Fibroblast of peridontal ligament (primary cell): Measurements from ENCODE around the gene HLCS.
A peak's percentile ranks its signal among the peaks of the same experiment; 100 is the strongest.

Source experiments
- DNase-seq: peaks from one replicate; pipeline ENCODE4 v3.0.0-alpha.2; 2010; ENCODE audit errors: extremely low read depth

The HLCS gene

GRCh38 chr21:36915696-36916245 is 50.7 kb downstream of the HLCS start:
- no peak for DNase-seq

DNA sequence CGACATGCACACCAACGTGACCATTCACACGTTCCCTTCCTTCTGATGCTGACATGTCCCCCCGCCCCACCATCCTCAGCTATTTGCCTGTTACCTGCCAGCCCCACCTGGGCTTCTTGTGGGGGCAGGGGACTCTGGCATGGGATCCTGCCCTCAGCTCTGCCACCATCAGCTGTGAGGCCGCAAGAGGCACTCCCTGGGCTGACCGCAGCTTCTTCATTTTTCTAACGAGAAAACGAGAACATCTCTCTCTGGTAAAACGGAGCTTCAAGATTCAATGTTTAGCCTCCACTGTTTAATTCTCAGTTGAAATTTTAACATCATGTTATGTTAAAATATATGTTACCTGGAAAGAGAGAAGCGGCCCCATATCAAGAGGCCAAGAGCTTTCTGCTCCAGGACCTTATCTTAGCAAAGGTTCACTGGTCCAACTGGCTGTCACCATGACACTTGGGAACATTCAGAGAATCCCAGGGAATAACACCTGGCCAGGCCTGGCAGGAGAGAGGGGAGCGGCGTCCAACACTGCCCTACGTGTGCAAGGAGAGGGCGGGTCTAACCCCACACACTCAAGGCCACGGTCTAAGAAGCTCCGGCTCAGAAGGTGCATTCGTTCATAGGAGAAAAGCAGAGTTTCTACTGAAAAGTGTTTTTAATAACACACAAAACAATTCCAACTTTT is 51.3 kb downstream of the HLCS start:
- DNase-seq = no peak

DNA sequence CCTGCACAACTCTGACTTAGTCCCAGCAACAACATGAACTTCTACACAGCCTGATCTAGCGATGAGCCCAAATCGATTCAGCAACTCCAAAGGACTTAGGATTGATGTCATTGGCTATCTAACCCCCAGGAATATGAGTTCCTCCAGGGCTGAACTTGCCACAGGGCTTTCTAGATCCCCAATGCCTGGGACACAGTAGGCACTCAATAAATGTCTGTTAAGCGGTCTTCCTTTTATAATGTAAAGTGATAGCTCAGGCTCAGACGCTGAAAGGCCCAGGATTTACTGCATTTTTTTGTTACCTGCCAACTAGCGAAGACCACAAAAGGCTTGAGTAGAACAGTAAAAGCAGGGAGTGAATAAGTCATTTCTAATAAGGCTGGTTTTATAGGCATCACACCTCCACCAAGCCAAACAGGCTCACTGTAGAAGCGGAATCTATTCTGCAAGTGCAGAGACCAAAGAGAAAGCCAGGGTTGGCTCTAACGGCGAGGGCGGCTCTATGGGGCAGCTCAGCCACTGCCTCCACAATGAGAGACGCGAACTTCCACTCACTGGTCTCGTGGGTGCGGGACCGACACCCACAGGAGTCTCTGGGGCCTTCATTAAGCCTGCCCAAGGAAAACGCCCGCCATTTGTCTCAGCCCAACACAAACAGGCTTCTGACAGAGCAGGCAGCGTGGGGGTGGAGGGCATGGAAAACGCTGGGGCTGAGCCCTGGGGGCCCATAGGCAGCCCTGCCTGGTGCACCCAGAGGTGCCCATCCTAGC is 52.0 kb downstream of the HLCS start:
- DNase-seq = no peak

DNA sequence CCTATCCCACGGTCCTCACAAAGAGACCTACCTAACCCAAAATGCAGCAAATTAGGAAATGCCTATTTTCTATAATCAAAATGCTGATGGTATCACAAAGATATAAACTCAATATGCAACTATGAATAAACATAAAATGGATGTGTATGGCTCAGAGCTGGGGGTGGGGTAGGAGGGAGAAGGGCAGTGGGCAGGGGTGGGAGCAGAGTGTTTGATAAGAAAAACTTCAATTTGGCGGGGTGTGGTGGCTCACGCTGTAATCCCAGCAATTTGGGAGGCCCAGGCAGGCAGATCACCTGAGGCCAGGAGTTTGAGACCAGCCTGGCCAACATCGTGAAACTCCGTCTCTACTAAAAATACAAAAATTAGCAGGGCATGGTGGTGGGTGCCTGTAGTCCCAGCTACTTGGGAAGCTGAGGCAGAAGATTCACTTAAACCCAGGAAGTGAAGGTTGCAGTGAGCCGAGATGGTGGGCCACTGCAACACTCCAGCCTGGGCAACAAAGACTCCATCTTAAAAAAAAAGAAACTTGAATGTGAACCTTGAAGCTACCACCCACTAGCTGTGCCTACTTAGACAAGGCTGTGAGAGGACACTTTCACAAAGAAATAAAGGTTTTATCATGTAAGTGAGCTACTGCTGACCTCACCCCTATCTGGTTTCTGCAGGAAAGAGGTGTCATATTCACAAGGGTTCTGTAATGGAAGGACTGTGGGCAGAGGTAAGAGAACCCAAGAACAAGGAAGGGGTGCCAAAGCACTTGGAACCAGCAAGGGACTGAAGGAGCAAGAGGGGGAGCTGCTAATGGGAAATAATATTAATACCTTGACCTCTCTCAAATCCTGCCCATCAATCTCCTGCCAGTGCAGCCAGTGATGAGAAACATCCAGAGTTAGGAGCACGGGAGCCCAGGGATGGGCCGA is 53.0 kb downstream of the HLCS start:
- no peak for DNase-seq

DNA sequence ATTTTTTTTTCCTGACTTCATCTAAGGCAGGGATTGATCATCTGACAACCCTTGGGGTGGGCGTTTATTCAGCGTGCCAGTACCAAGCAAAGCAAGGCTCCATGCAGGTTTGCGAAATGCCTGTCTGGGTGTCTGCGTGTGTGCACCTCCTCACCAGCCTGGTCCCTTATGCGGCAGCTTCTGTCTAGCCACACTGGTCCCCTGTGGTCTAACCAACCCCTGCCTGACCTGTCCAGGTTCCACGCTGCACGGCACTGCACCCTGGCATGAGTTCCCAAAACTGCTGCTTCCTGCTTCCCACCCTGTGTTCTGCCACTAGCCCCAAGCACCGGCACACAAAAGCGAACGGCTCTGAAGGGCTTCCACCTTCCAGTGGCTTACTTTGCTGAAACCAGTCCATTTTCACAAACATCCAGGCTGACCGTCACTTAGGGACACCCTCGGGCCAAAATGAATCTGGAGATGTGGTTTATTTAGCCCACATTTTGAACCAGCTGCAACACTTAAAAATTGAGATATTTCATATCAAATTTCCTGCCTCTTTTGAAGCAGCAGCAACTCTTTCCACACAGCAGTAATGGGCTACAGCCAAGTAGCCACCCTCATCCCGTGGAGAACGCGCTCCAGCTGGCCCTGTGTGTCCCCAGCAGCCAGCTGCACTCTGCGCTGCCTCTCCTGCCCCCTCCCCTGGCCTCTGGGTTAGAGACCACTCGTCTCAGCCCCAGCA is 55.7 kb downstream of the HLCS start:
- peak; percentile 71 for DNase-seq

- DNase-seq = peak; percentile 99
Observed at GRCh38 chr21:36909901-36910561, 56.4 kb downstream of the HLCS start.

DNA sequence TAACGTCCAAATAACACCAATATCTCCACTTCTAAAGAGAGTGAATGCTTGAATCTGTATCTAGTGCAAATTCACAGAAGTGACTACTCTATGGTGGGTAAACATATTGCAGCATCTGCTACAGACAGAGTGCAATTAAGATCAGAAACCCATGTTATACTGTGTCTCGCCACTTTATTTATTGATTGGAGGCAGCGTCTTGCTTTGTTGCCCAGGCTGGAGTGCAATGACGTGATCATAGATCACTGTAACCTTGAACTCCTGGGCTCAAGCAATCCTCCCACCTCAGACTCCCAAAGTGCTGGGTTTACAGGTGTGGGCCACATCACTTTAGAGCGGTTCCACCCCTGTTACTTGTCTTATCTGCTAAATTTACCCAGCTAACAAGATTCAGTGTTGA is 57.0 kb downstream of the HLCS start:
- peak; percentile 13 for DNase-seq

- DNase-seq = peak; percentile 49
Observed at GRCh38 chr21:36908260-36908908, 58.1 kb downstream of the HLCS start.

DNA sequence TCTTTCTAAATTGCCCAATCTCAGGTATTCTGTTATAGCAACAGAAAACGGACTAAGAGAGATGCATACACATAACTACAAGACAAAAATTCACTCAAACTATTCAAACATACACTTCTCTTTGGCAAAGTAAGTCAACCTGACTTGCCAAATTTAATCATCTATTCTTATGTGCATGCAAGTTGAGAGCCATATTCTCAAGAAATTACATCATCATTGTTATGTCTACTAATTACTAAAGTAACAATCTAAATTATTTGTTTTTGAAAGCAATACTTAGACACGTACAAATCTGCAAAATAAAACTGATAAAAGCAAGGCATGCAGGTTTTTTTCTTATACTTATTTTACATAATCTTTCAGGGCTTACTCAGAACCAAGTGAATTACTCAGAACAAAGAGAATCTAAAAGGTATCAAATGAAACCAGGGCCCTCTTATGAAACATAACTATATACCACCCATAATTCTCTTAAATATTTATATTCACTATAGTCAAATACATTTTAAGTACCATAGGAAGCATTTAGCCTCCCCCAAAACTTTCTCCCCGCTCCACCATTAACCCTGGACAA is 62.3 kb downstream of the HLCS start:
- DNase-seq = no peak

- DNase-seq = no peak
Observed at GRCh38 chr21:36902793-36903192, 63.7 kb downstream of the HLCS start.

GRCh38 chr21:36902331-36902730 is 64.1 kb downstream of the HLCS start:
- DNase-seq = no peak

GRCh38 chr21:36901575-36901974 is 64.9 kb downstream of the HLCS start:
- no peak for DNase-seq

DNA sequence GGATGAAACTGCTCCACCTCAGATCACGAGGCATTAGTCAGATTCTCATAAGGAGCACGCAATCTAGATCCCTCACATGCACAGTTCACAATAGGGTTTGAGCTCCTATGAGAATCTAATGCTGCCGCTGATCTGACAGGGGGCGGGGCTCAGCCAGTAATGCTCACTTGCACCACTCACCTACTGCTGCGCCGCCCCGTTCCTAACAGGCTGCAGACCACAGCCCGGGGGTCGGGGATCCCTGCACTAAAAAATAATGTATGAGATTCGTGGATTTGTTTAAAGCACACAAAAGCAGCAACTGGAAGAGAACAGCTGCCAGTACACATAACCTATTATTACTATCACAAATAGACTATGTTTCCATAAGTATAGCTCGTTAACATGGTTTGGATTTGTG is 72.9 kb downstream of the HLCS start:
- no peak for DNase-seq

- DNase-seq = no peak
Observed at GRCh38 chr21:36892201-36892600, 74.3 kb downstream of the HLCS start.

GRCh38 chr21:36891692-36892091 is 74.8 kb downstream of the HLCS start:
- no peak for DNase-seq

DNA sequence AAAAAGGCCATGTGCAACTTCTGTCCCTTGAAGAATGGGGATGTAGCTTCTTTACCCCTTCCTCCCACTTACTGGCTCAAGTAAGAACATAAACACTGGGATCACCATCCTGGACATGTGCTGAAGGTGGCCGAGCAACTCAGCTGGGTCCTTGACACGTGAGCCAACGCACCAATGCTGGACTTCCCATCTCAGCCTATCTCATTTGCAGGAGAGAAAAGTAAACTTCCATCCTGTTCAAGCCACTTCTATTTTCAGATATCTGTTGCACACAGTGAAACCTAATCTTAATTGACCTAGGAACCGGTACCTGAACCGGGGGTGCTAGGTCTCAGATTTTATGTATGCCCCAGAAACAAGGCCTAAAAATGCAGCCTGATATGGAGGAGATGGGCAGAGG is 75.3 kb downstream of the HLCS start:
- DNase-seq = no peak

DNA sequence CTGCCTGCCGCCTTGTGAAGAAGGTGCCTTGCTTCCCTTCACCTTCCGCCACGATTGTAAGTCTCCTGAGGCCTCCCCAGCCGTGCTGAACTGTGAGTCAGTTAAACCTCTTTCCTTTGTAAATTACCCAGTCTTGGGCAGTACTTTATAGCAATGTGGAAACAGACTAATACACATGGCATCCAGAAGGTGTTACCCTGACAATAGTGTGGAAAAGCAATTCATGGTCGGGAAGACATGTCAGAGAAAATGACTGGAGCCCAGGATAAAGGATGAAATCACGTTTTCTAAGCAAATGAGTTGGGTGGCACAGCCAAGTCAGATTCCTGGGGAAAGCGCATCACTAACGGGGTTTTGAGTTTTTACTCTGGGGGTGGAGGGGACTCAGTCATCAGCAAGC is 76.4 kb downstream of the HLCS start:
- no peak for DNase-seq

DNA sequence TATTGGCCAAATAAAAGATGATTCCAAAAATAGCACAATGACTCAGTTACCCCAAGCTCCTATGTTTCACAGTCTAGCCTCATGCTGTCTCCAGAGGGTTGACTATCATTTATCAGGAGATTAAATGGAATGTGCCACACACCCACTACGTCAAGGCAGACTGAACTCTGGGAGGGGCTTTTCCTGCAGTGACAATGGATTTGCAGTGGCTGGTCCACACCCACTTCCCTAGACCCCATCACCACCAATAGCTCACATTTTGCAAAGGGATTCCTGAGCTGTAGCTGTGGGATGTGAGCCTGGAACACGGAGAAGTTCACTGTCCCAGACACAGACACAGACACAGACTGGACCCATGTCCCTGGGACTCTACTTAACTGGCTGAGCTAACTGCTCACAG is 77.1 kb downstream of the HLCS start:
- DNase-seq = peak; percentile 30

GRCh38 chr21:36888466-36888865 is 78.0 kb downstream of the HLCS start:
- DNase-seq = no peak

DNA sequence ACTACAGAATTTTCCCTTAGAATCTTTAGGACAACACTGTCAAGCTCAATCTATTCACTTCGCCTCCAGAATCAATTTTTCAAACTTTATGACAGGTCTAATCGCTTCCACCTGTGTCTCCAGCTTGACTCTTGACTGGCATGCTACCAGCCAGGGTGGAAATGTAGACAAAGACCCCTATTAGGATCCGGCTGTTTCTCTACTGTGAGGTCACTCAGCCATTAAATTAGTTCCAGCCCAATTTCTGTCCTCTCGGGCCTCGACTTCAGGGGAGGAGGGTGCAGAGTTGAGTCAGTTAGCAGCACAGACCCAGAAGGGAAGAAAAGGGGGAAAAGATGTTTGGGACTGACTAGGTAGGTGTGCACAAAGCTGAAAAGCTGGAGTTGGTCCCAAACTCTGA is 78.5 kb downstream of the HLCS start:
- no peak for DNase-seq
